HCT116 (cell line): ENCODE data around the gene SLC52A1. TPM values are rescaled to one million over a fixed set of nuclear protein-coding genes. Genes with fewer than 3 reads are reported as not detected.

Experiments used
- ATAC-seq: fragments of 200-7000 bp; cut with Tn5 transposase; 2 replicates; pipeline ENCODE4 v1.9.1; 2020; ENCODE audit warnings: mild to moderate bottlenecking, moderate library complexity
- BruUV-seq: library from RNA; stranded (reverse); fragments of 400-500 nt; replicated peaks from 2 replicates; lab custom pipeline; 2021; lab: Mats Ljungman, UMichigan
- CTCF ChIA-PET: fragments of 300-600 bp; sonication (Branson Sonifier 250); formaldehyde crosslinking; loops from one replicate; lab custom pipeline; 2021; ENCODE audit warnings: antibody characterized with exemption; lab: Charles Lee
- POLR2A ChIA-PET: fragments of 300-600, 350-600 bp; sonication (Branson Sonifier 250); formaldehyde crosslinking; loops from one replicate; lab custom pipeline; 2021; ENCODE audit warnings: antibody characterized with exemption; lab: Charles Lee
- RAD21 ChIA-PET, 2 experiments: fragments of 300-600 bp; sonication (Branson Sonifier 250); formaldehyde crosslinking; loops; one replicate each; lab custom pipeline; 2023; ENCODE audit warnings: low total read pairs in 2 of 2; ENCODE audit not compliant: uncharacterized antibody in 2 of 2, unreplicated experiment in 2 of 2, low non-redundant PET in 1 of 2; lab: Charles Lee
- DNase-seq: peaks from one replicate; pipeline ENCODE4 v3.0.0-alpha.2; 2010; ENCODE audit warnings: low read depth, low spot score
- H2AFZ ChIP-seq: fragments of 200-600 bp; shearing (Covaris generic), sonication (generic); 2 replicates; pipeline ENCODE4 v1.6.1; 2017; ENCODE audit warnings: low read depth, mixed run types, mixed read lengths, antibody characterized with exemption, low read length; ENCODE audit not compliant: poor library complexity, severe bottlenecking
- H3K27ac ChIP-seq: 2 replicates; pipeline ENCODE4 v1.5.1; 2012; ENCODE audit warnings: low read depth, low read length
- H3K27me3 ChIP-seq: fragments of 200-600 bp; sonication (generic); 2 replicates; pipeline ENCODE4 v1.6.1; 2016; ENCODE audit warnings: mixed run types, low read length, mixed read lengths; ENCODE audit not compliant: insufficient read depth
- H3K36me3 ChIP-seq, 2 experiments: fragments of 200-500 bp in 1 of 2; fragments of 200-600 bp in 1 of 2; sonication (Bioruptor generic) in 1 of 2; sonication (generic) in 1 of 2; 2 replicates each; pipeline versions ENCODE4 v1.5.1 to v1.6.1; 2014 to 2016; ENCODE audit warnings: low read length in 2 of 2, inconsistent platforms in 1 of 2, mixed read lengths in 1 of 2, mixed run types in 1 of 2; ENCODE audit not compliant: insufficient read depth in 2 of 2, control insufficient read depth in 1 of 2
- H3K4me1 ChIP-seq, 2 experiments: fragments of 200-600 bp in 1 of 2; sonication (generic) in 1 of 2; 2 replicates each; pipeline versions ENCODE4 v1.5.1 to v1.6.1; 2012 to 2017; ENCODE audit warnings: low read length in 2 of 2, inconsistent platforms in 1 of 2, mild to moderate bottlenecking in 1 of 2, mixed read lengths in 1 of 2, mixed run types in 1 of 2, moderate library complexity in 1 of 2; ENCODE audit not compliant: insufficient read depth in 2 of 2, control insufficient read depth in 1 of 2
- H3K4me2 ChIP-seq: fragments of 200-600 bp; sonication (generic); 2 replicates; pipeline ENCODE4 v1.6.1; 2017; ENCODE audit warnings: mixed run types, low read length, mixed read lengths
- H3K4me3 ChIP-seq, 2 experiments: fragments of 200-600 bp in 1 of 2; sonication (generic) in 1 of 2; replicated peaks in 1 of 2; 2 replicates each; pipeline ENCODE4 v1.5.1; 2011 to 2016; ENCODE audit warnings: low read length in 2 of 2, control low read depth in 1 of 2, low read depth in 1 of 2, mild to moderate bottlenecking in 1 of 2, mixed read lengths in 1 of 2, mixed run types in 1 of 2
- H3K79me2 ChIP-seq: fragments of 200-600 bp; sonication (generic); 2 replicates; pipeline ENCODE4 v1.6.1; 2017; ENCODE audit warnings: mild to moderate bottlenecking, mixed run types, low read length, moderate library complexity, mixed read lengths; ENCODE audit not compliant: insufficient read depth
- H3K9ac ChIP-seq: fragments of 200-600 bp; sonication (generic); 2 replicates; pipeline ENCODE4 v1.6.1; 2016; ENCODE audit warnings: low read length, mixed read lengths
- H3K9me2 ChIP-seq: fragments of 200-600 bp; sonication (generic), shearing (Covaris generic); 2 replicates; pipeline ENCODE4 v1.6.1; 2017; ENCODE audit warnings: mixed run types, mild to moderate bottlenecking, moderate library complexity; ENCODE audit not compliant: insufficient read depth
- H3K9me3 ChIP-seq, 2 experiments: fragments of 200-500 bp in 1 of 2; fragments of 200-600 bp in 1 of 2; sonication (Bioruptor generic) in 1 of 2; sonication (generic) in 1 of 2; 2 replicates each; pipeline ENCODE4 v1.6.1; 2014 to 2017; ENCODE audit warnings: low read length in 2 of 2, mixed read lengths in 2 of 2, inconsistent platforms in 1 of 2, low read depth in 1 of 2, mild to moderate bottlenecking in 1 of 2, mixed run types in 1 of 2, moderate library complexity in 1 of 2; ENCODE audit not compliant: control insufficient read depth in 1 of 2, insufficient read depth in 1 of 2
- H4K20me1 ChIP-seq: fragments of 200-600 bp; sonication (generic), shearing (Covaris generic); 2 replicates; pipeline ENCODE4 v1.6.1; 2017; ENCODE audit warnings: mixed run types, mild to moderate bottlenecking, moderate library complexity; ENCODE audit not compliant: insufficient read depth
- CBX3 ChIP-seq: IDR thresholded peaks from 2 replicates; pipeline ENCODE4 v1.6.1; 2012; ENCODE audit warnings: low read depth
- CEBPB ChIP-seq: IDR thresholded peaks from 2 replicates; pipeline ENCODE4 v1.6.1; 2012; ENCODE audit warnings: low read depth
- CTCF ChIP-seq, 3 experiments: fragments of 200-600 bp in 1 of 3; sonication (generic) in 1 of 3; IDR thresholded peaks in 2 of 3; conservative IDR thresholded peaks in 1 of 3; 2 replicates each; pipeline ENCODE4 v1.5.1; 2012 to 2017; ENCODE audit warnings: low read depth in 2 of 3, low read length in 2 of 3, antibody characterized with exemption in 1 of 3, borderline replicate concordance in 1 of 3, control low read depth in 1 of 3, mild to moderate bottlenecking in 1 of 3, mixed read lengths in 1 of 3, mixed run types in 1 of 3, moderate library complexity in 1 of 3; ENCODE audit not compliant: insufficient read depth in 1 of 3
- EGR1 ChIP-seq: IDR thresholded peaks from 2 replicates; pipeline ENCODE4 v1.6.1; 2012; ENCODE audit warnings: low read depth
- ELF1 ChIP-seq: IDR thresholded peaks from 2 replicates; pipeline ENCODE4 v1.6.1; 2012; ENCODE audit warnings: low read depth, borderline replicate concordance
- EZH2 ChIP-seq: fragments of 200-600 bp; sonication (generic); IDR thresholded peaks from 2 replicates; pipeline ENCODE4 v1.6.1; 2017; ENCODE audit warnings: antibody characterized with exemption, mixed run types
- EZH2phosphoT487 ChIP-seq: fragments of 200-600 bp; IDR thresholded peaks from 2 replicates; pipeline ENCODE4 v1.6.1; 2018; ENCODE audit warnings: antibody characterized with exemption, borderline replicate concordance
- JUND ChIP-seq: IDR thresholded peaks from 2 replicates; pipeline ENCODE4 v1.6.1; 2012
- MAX ChIP-seq: IDR thresholded peaks from 2 replicates; pipeline ENCODE4 v1.6.1; 2012
- REST ChIP-seq: IDR thresholded peaks from 2 replicates; pipeline ENCODE4 v1.6.1; 2012; ENCODE audit warnings: low read depth
- SIN3A ChIP-seq: IDR thresholded peaks from 2 replicates; pipeline ENCODE4 v1.6.1; 2012; ENCODE audit warnings: low read depth
- SP1 ChIP-seq: IDR thresholded peaks from 2 replicates; pipeline ENCODE4 v1.6.1; 2012; ENCODE audit warnings: low read depth
- SRF ChIP-seq: IDR thresholded peaks from 2 replicates; pipeline ENCODE4 v1.6.1; 2012; ENCODE audit warnings: low read depth
- TCF7L2 ChIP-seq: IDR thresholded peaks from 2 replicates; pipeline ENCODE4 v1.7.0; 2011; ENCODE audit warnings: borderline replicate concordance, inconsistent platforms; ENCODE audit not compliant: insufficient read depth, insufficient read length; ENCODE audit errors: extremely low read depth
- YY1 ChIP-seq: IDR thresholded peaks from 2 replicates; pipeline ENCODE4 v1.6.1; 2011; ENCODE audit warnings: low read length, low read depth, moderate library complexity, mild to moderate bottlenecking; ENCODE audit not compliant: insufficient replicate concordance; ENCODE audit errors: extremely low read depth
- ZFX ChIP-seq: fragments of 450-650 bp; IDR thresholded peaks from 2 replicates; pipeline ENCODE4 v1.6.1; 2017
- ZNF274 ChIP-seq: fragments of 200-500 bp; sonication (Bioruptor generic); IDR thresholded peaks from 2 replicates; pipeline ENCODE4 v1.6.1; 2014; ENCODE audit warnings: mild to moderate bottlenecking, low read depth, low read length, inconsistent platforms
- intact Hi-C: fragments of 100-400 bp; cut with micrococcal nuclease; formaldehyde crosslinking; loops from 2 replicates; pipeline ENCODE4 v1.10.0; 2022
- total RNA-seq: library from RNA; stranded (reverse); gene quantifications from one replicate; pipeline ENCODE4 v1.2.1, GENCODE V29; 2021; ENCODE audit not compliant: unreplicated experiment

Gene SLC52A1
- total RNA-seq, 1 experiment from 2014 or later: not detected

- H3K27me3 ChIP-seq: no peaks in the 10 kb centered on the region
- RAD21 ChIA-PET: no interaction called here
- H4K20me1 ChIP-seq: no peaks in the 10 kb centered on the region
- no peak for DNase-seq
- H3K4me1 ChIP-seq: no peaks in the 10 kb centered on the region
- H3K9me2 ChIP-seq: no peaks in the 10 kb centered on the region
- no peak within 1 kb of the TSS for H3K4me2 ChIP-seq
- intact Hi-C loops: no loop called here
- BruUV-seq: no TSS peak
- H3K79me2 ChIP-seq: no peaks in the 10 kb centered on the region
- POLR2A ChIA-PET: no interaction called here
- ATAC-seq: no peak
- no peak within 1 kb of the TSS for H3K27ac ChIP-seq
- no peaks in the 10 kb centered on the region for H3K9me3 ChIP-seq
- H3K36me3 ChIP-seq: no peaks in the 10 kb centered on the region
- TF ChIP-seq CEBPB (no peak), JUND (no peak), CBX3 (no peak), SIN3A (no peak), CTCF (IDR thresholded peaks at IDR 0.05 in 2 of 3, conservative IDR thresholded peaks at IDR 0.05 in 1 of 3; ENCODE audit: borderline replicate concordance in 1 of 3, insufficient read depth in 1 of 3, low read depth in 2 of 3, low read length in 2 of 3) (no peak), SP1 (no peak), MAX (no peak), EZH2 (no peak), ZFX (no peak), TCF7L2 (no peak), SRF (no peak), EZH2phosphoT487 (no peak), ELF1 (no peak), EGR1 (no peak), REST (no peak), ZNF274 (no peak), YY1 (no peak)
- TF ChIP-seq, all 23 proteins: peak for 0
- Histone ChIP-seq H3K9ac (no peak within 1 kb of the TSS), H2AFZ (no peak within 1 kb of the TSS), H3K4me3 (no peak within 1 kb of the TSS)
- CTCF ChIA-PET: no interaction called here
Observed at GRCh38 chr17:5078106-5079028, 43.1 kb upstream of the SLC52A1 start, which contains the start of gene ZFP3. TSS of gene ZFP3 (plus strand) at chr17:5078467. CDS start at chr17:5091505, 13,038 bp downstream.
